Body of pancreas (tissue), 4 donors: Measurements from ENCODE around the gene CCDC126.

Source experiments
- CTCF ChIP-seq, 7 experiments: fragments of 450-650 bp in 4 of 7; fragments of 200-600 bp in 3 of 7; sonication (generic) in 3 of 7; IDR thresholded peaks; one replicate each; pipeline ENCODE4 v1.5.1; 2016 to 2019; ENCODE audit warnings: antibody characterized with exemption in 7 of 7
- POLR2A ChIP-seq, 3 donors: fragments of 450-650 bp; IDR thresholded peaks; one replicate each; pipeline ENCODE4 v1.6.1; 2016; ENCODE audit warnings: antibody characterized with exemption in 3 of 3, mild to moderate bottlenecking in 2 of 3

GRCh38 chr7:23685731-23686130 is 88.5 kb downstream of the CCDC126 start:
- TF ChIP-seq POLR2A (IDR thresholded peaks at IDR 0.05) (peak in 2 of 3 donors; percentile 8 to 33), CTCF (IDR thresholded peaks at IDR 0.05) (no peak)
